ES-I3 (cell line): Measurements from ENCODE around the gene ASIP.
"Not testable (repeated sequence)": the region's sequence is repeated elsewhere in the genome, so short reads cannot be mapped to it uniquely, and the experiment has no call there.

Experiments used
- H3K36me3 ChIP-seq: 2 replicates; pipeline ENCODE4 v1.6.1; 2013; ENCODE audit warnings: mild to moderate bottlenecking, low read length, control low read depth, moderate library complexity; ENCODE audit not compliant: insufficient read depth
- H3K4me1 ChIP-seq: 2 replicates; pipeline ENCODE4 v1.6.1; 2013; ENCODE audit warnings: mild to moderate bottlenecking, control low read depth, low read length; ENCODE audit not compliant: insufficient read depth
- H3K9ac ChIP-seq: 2 replicates; pipeline ENCODE4 v1.6.1; 2013; ENCODE audit warnings: low read depth, mild to moderate bottlenecking, low read length, moderate library complexity
- H3K9me3 ChIP-seq: 2 replicates; pipeline ENCODE4 v1.6.1; 2013; ENCODE audit warnings: mild to moderate bottlenecking, low read length, moderate library complexity; ENCODE audit not compliant: control insufficient read depth, insufficient read depth

Gene ASIP

GRCh38 chr20:34224251-34224650, 17.0 kb upstream of the ASIP start:
- H3K4me1 ChIP-seq, H3K9me3 ChIP-seq, H3K36me3 ChIP-seq, H3K9ac ChIP-seq: not testable (repeated sequence)

DNA sequence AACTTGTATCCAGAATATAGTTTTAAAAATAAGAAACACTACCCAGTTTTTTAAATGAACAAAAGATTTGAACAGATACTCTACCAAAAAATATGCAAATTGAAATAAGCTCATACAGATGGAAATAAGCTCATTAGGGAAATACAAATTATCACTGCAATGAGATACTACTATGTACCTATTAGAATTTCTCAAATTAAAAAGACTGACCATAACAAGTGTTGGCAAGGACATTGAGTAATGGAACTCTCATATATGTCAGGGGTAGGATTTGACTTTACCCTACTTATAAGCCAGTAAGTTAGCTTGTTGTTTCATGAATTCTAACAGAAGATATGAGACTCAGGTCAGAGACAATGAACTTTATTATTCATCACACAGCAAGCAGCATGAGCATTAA, 9.6 kb upstream of the ASIP start:
- no peaks in the 10 kb centered on the region for H3K4me1 ChIP-seq
- no peaks in the 10 kb centered on the region for H3K9me3 ChIP-seq
- no peak overlapping the region for H3K9ac ChIP-seq
- H3K36me3 ChIP-seq, result no peaks in the 10 kb centered on the region

DNA sequence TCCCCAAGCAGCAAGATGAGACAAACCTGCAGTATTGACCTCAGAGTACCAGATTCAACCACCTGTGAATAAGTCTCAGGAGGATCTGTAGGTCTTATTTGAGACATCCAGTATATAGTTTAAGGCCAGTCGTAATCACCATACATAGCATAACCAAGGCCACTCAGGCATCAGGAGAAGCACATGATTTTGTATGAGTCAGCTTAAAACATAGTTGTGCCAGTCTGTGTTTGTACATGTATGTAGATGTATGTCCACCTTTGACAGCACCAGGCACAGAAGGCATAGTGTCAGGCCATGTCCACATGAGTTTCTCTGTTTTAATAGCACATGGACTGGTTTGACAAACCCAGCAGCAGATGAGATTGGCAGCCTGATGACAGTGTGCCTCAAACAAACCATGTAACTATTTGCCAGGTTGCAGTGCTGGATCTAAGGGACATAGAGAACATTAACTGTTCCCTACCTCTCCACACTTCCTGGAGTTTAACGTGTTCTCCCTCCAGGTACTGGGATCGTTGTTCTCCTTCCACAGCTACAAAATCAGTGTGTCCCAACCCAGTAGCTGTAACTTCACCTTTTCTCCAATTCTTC, 8.6 kb upstream of the ASIP start:
- no peaks in the 10 kb centered on the region for H3K4me1 ChIP-seq
- H3K9me3 ChIP-seq, result no peaks in the 10 kb centered on the region
- H3K9ac ChIP-seq, result no peak overlapping the region
- H3K36me3 ChIP-seq, result no peaks in the 10 kb centered on the region

- H3K4me1 ChIP-seq, result no peaks in the 10 kb centered on the region
- H3K36me3 ChIP-seq, result no peaks in the 10 kb centered on the region
Measured at GRCh38 chr20:34233687-34234086, 7.5 kb upstream of the ASIP start.

GRCh38 chr20:34235875-34236274, 5.3 kb upstream of the ASIP start:
- no peaks in the 10 kb centered on the region for H3K9me3 ChIP-seq
- no peaks in the 10 kb centered on the region for H3K4me1 ChIP-seq
- H3K9ac ChIP-seq, result no peak overlapping the region
- no peaks in the 10 kb centered on the region for H3K36me3 ChIP-seq

More at GRCh38 chr20:34233687-34234086, 7.5 kb upstream of the ASIP start:
- Histone ChIP-seq H3K9me3 (no peaks in the 10 kb centered on the region), H3K9ac (no peak overlapping the region)

- Histone ChIP-seq H3K9ac (no peak overlapping the region), H3K9me3 (no peaks in the 10 kb centered on the region), H3K36me3 (no peaks in the 10 kb centered on the region), H3K4me1 (no peaks in the 10 kb centered on the region)
Measured at GRCh38 chr20:34237942-34238341, 3.3 kb upstream of the ASIP start.

DNA sequence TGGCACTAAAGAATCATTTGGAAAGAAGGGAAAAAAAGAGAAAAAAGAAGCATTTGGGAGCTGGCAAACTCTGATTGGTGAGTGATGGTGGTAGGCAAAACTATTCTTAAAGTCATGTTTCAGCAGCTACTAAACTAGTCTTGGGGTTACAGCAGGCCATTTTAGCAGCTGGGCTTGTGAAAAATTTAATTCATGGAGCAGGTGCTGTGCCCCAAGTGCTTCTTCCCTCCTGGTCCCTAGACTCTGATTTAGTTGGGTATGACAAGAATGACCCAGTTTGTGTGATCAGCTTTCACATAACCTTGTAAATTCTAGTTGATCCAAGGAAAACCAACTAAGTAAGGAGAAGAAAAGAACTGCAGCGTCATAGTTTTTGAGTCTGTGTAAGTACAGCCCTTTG, 1.1 kb upstream of the ASIP start:
- Histone ChIP-seq H3K9me3 (no peaks in the 10 kb centered on the region), H3K9ac (no peak overlapping the region), H3K36me3 (no peaks in the 10 kb centered on the region), H3K4me1 (no peaks in the 10 kb centered on the region)

DNA sequence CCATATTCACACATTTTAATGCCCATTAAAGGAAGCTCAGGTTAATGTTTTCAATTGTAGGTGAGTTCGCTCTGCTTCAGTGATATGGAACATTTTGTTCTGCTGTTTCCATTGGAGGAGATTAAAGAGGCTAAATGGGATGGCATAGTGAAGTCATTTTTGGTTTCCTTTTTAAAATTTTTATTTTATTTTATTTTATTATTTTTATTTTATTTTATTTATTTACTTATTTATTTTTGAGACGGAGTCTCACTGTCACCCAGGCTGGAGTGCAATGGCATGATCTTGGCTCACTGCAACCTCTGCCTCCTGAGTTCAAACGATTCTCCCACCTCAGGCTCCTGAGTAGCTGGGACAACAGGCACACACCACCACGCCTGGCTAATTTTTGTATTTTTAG, 792 bp downstream of the ASIP start:
- H3K4me1 ChIP-seq, H3K9ac ChIP-seq, H3K9me3 ChIP-seq, H3K36me3 ChIP-seq: not testable (repeated sequence)

- Histone ChIP-seq H3K36me3 (no peaks in the 10 kb centered on the region), H3K9ac (no peak overlapping the region), H3K9me3 (no peaks in the 10 kb centered on the region), H3K4me1 (no peaks in the 10 kb centered on the region)
Measured at GRCh38 chr20:34242879-34243278, 1.7 kb downstream of the ASIP start.

GRCh38 chr20:34243377-34243776, 2.2 kb downstream of the ASIP start:
- Histone ChIP-seq H3K36me3 (no peaks in the 10 kb centered on the region), H3K9me3 (no peaks in the 10 kb centered on the region), H3K4me1 (no peaks in the 10 kb centered on the region), H3K9ac (no peak overlapping the region)

- H3K4me1 ChIP-seq, result no peaks in the 10 kb centered on the region
- H3K36me3 ChIP-seq, result no peaks in the 10 kb centered on the region
- no peaks in the 10 kb centered on the region for H3K9me3 ChIP-seq
- H3K9ac ChIP-seq, result no peak overlapping the region
Measured at GRCh38 chr20:34246126-34246626, 5.0 kb downstream of the ASIP start.

- Histone ChIP-seq H3K4me1 (no peaks in the 10 kb centered on the region), H3K9me3 (no peaks in the 10 kb centered on the region), H3K9ac (no peak overlapping the region), H3K36me3 (no peaks in the 10 kb centered on the region)
Measured at GRCh38 chr20:34249291-34249690, 8.1 kb downstream of the ASIP start.

DNA sequence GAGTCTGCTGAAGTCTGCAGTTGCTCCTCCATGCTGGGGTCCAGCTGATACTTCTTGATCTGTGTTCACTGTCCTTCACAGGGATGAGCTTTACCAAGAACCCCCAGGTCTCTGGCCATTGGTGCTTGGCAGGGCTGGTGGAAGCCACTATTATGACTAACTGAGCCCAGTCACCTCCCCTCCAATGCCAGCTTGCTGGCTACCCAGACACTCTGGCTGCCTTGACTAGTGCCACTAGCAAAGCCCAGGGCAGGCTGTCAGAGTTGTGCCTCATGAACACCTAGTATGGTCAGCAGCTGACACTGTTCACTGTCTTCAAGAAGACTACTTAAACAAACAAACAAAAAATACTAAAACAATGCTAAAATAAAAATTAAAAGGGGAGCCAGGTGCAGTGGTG, 8.8 kb downstream of the ASIP start:
- Histone ChIP-seq H3K36me3 (no peaks in the 10 kb centered on the region), H3K9ac (no peak overlapping the region), H3K4me1 (no peaks in the 10 kb centered on the region), H3K9me3 (no peaks in the 10 kb centered on the region)

DNA sequence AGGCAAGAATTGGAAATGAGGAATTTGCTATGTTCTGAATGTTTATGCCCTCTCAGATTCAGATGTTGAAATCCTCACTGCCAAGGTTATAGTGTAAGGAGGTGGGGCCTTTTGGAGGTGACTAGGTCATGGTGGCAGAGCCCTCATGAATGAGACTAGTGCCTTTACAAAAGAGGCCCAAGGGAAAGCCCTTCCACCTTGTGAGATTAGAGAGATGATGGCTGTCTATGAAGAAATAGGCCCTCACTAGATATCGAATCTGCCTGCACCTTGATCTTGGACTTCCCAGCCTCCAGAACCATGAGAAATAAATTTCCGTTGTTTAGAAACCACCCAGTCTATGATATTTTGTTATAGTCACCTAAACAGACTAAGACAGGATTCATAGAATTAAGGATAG, 10.4 kb downstream of the ASIP start:
- H3K36me3 ChIP-seq, result no peaks in the 10 kb centered on the region
- 0 out of 2 replicates have a peak, but pooled peaks cover 2% of the 10 kb centered on the region for H3K4me1 ChIP-seq
- H3K9ac ChIP-seq, result no peak overlapping the region
- H3K9me3 ChIP-seq, result no peaks in the 10 kb centered on the region

DNA sequence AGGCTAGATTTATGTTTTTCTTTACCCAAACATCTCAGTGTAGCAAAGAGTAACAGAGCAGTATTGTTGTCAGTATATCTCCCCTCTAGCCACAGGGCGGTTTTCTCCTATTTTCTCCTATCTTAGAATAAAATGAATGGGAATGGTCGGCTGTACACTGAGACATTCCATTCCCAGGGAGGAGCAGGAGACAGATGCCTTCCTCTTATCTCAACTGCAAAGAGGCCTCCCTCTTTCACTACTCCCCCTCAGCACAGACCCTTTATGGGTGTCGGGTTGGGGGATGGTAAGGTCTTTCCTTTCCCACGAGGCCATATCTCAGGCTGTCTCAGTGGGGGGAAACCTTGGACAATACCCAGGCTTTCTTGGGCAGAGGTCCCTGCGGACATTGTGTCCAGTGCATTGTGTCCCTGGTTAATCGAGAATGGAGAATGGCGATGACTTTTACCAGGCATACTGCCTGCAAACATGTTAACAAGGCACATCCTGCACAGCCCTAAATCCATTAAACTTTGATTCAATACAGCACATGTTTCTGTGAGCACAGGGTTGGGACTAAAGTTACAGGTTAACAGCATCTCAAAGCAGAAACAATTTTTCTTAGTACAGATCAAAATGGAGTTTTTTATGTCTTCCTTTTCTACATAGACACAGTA, 11.3 kb downstream of the ASIP start:
- H3K36me3 ChIP-seq, H3K9ac ChIP-seq, H3K9me3 ChIP-seq, H3K4me1 ChIP-seq: not testable (repeated sequence)
